Frontal cortex (tissue), 4 donors: ENCODE measurements around the gene APOBR. TPM values are rescaled to one million over a fixed set of nuclear protein-coding genes. Genes with fewer than 3 reads are reported as not detected.
A peak's percentile ranks its signal among the peaks of the same experiment; 100 is the strongest.
"Not testable (repeated sequence)": the region's sequence is repeated elsewhere in the genome, so short reads cannot be mapped to it uniquely, and the experiment has no call there.

Experiments
- DNase-seq, 2 donors: peaks; one replicate each; pipeline ENCODE4 v3.0.0; 2012; ENCODE audit warnings: low spot score in 2 of 2
- FAIRE-seq: peaks from 2 replicates; lab custom pipeline; 2012; peaks lifted over from hg19 to GRCh38; lab: Jason Lieb, UNC
- total RNA-seq: library from RNA; depleted of rRNA; stranded (reverse); fragments of >200 nt; gene quantifications from one replicate; pipeline ENCODE4 v1.2.3, GENCODE V29; 2014
- donor health status: control.
- donor health status: control.
- donor health status: control.

The APOBR gene, protein sequence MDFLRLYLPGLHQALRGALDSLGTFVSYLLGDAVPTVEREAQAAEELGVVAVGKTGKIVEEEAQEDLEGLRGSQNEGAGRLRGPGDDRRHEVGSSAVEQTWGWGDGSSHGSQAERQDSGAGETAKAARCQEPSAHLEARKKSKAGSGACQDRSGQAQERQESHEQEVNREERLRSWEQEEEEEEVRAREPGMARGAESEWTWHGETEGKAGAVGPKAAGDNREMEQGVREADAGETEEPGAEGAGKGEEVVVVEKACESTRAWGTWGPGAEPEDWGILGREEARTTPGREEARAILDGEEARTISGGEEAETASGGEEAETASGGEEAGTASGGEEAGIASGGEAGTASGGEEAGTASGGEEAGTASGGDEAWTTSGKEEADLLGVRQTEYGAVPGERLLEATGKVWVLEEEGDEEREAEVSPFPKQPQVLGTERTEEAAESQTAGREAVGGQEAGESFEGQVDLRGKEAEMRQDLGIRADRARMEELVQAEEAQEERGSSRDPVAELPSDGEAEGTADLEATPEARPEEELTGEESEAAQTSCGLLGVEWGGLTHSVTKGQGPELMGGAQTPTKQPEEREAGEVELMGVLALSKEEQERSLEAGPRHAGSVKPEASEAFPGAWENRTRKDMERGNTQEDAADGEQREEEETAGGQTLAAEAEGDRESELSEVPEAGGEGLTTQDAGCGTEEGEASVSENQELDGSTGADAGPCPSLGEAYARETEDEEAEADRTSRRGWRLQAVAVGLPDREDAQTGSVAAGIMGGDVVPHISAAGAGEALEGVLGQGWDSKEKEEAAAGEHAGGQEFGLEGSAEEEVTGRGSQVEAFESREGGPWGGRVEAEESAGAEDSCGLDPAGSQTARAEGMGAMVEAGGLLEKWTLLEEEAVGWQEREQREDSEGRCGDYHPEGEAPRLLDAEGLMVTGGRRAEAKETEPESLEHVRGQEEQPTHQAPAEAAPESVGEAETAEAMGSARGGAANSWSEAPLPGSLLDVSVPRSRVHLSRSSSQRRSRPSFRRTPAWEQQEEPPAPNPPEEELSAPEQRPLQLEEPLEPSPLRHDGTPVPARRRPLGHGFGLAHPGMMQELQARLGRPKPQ
- under 0.01 TPM for total RNA-seq

DNA sequence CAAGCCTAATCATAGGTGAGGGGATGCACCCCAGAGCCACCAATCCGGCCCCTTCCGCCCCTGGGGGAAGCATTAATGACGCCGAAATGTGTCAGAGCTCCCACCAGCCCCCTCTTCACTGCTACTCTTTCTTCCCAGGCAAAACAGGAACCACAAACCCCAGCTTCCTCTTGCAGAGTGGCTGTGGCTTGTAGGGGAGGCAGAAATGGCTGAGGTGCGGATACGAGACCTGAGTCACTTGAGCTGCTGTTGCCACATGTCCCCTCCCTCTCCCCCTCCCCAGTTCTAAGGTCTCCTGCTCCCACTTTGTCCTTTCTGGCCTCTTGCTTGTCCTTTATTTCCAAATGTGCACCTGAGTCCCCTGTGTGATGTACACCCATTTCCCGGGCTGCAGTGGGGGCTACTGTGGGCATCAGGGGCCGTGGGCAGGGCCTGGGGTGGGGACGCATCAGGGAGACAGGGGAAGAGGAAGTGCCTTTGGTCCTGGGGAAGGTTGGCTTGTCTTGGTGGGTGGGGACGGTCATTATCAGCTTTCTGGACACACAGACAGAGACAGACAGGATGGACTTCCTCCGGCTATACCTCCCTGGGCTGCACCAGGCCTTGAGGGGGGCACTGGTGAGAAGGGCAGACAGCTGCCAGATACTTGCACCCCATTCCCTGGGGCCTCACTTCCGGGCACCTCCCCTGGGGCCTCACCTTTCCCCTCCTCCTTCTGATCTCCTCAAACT lies at the start of gene APOBR:
Gene APOBR, plus strand, starts transcription at position 523 of the 731 bp plus-strand sequence. Its CDS starts 39 bp downstream, at position 562.
- FAIRE-seq, result no peak
- DNase-seq, result no peak

DNA sequence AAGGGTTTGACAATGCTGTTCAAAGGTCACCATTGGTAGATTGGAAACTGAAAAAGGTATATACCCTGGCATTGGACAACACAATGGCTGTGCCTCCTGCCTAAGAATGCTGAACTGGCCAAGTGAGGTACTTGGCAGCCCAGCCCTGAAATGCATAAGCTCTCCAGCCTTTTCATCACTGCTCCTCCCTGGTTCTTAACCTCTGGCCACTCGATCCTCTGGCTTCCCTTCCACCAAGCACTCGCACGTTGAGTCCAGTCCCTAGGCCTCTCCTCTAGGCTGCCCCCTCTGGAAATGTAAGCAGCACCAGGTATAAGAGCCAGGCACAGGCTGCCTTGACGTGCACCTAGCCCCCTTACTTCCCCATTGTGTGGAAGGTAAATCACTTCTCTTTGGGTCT lies 48.1 kb upstream of the APOBR start:
- not testable (repeated sequence) for FAIRE-seq, DNase-seq

DNA sequence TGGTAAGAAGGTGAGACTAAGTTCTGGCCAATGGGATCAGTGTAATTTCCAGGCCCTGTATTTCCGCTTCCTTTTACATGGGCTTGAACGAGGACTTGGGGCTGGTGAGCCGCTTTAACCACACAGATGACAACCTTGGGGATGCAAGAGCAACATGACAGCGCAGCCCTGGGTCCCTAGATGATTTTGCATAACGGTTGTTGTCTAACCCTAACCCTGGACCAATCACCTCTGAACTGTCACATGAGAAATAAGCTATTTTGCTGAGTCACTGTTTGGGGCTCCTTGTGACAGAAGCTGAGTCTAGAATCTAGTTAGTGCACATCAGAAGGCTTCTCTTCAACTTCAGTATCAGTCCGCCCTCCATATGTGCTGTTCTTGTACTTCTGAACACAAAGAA lies 47.4 kb upstream of the APOBR start:
- FAIRE-seq, DNase-seq: not testable (repeated sequence)

DNA sequence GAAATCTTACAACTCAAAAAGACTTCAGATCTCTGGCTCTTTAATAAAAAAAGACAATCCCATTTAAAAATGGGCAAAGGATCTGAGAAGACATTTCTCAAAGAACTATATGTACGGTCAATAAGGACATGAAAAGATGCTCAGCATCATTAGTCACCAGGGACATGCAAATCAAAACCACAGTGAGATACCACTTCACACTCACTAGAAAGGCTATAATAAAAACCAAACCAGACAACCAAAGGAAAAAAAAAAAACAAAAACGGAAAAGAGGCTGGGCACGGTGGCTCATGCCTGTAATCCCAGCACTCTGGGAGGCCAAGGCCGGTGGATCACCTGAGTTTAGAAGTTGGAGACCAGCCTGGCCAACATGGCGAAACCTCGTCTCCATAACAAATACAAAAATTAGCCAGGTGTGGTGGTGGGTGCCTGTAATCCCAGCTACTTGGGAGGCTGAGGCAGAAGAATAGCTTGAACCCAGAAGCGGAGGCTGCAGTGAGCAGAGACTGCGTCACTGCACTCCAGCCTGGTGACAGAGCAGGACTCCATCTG lies 20.7 kb upstream of the APOBR start:
- DNase-seq, result no peak
- no peak for FAIRE-seq

DNA sequence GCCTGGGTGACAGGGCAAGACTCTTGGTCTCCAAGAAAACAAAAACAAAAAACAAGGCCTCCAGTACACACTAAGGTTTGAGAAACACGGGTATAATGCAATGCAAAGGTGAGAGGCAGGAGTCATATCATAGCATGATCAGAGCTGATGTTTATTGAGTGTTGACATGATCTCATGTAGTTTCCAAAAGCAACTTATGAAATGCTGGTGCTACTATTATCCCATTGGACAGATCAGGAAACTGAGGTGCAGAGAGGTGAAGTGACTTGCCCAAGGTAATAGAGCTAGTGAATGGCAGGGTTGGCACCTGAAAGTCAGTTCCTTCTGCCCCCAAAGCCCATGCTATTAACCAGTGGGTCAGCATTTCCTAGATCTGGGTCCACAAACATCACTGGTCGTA lies 19.2 kb upstream of the APOBR start:
- no peak for FAIRE-seq
- no peak for DNase-seq

DNA sequence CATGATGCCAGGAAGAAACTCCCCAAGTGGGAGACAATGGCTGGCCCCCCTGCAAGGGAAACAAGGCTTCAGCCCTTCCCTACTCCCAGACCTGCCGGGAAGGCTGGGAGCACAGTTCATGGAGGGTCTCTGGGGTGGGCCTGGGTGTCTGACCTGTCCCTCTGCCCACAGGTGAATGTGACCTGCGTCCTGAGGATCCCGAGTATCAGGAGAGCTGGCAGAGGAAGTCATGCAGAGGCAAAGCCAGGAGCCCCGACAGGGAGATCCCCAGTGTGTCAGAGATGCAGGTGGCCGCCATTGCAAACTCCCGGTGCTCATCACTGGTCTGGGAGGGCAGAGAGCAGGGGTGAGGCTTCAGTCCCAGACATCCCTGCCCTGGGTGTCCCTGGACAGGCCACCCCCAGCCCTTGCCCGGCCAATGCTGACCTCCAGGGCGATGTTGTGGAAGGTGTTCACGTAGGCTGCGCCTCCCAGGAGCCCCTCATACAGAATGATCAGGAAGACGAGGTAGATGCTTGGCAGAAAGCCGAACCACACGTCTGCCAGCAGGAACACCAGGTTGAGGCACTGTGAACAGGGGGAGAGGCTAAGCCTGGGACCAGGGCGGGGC lies 17.0 kb upstream of the APOBR start:
- no peak for FAIRE-seq
- DNase-seq, result no peak

DNA sequence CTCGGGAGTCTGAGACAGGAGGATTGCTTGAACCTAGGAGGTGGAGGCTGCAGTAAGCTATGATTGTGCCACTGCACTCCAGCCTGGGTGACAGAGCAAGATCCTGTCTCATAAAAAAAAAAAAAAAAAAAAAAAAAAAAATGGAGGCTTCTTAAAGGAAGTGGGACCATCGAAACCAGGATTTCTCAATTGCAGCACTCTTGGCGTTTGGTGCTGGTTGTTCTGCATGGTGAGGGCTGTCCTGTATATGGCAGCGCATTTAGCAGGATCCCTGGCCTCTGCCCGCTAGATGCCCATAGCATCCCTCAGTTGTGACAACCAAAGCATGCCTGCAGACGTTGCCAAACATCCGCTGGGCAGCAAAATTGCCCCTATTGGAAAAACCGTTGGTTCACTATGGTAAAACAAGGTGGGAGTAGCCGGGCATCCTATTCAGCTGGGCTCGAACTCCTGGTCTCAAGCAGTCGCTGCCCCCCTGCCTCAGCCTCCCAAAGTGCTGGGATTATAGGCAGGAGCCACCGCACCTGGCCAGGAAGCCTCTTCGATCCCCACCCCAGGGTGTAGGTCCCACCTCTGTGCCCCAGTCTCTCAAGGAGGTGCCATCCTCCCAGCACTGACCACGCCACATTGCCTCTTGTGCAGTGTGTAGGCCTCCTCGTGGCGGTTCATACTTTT lies 15.8 kb upstream of the APOBR start:
- FAIRE-seq (no peak), DNase-seq (no peak)

DNA sequence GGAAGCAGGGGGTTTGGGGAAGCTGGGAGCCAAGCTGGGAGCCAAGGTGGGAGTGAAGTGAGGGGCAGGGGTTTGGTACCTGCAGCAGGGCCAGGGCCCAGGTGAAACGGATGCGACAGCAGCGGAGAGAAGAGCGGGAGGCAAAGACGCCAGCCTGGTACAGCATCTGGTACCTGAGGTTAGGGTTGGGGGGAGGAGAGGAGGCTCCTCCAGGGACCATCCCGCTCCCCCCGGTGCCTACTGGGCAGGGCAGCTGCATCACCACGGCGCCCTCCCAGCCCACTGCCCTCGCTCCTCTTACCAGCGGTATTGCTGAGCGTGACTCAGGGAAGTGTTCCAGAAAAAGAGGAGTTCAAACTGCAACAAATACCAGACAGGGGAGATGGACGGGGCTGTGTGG lies 12.4 kb upstream of the APOBR start:
- DNase-seq (no peak), FAIRE-seq (no peak)

DNA sequence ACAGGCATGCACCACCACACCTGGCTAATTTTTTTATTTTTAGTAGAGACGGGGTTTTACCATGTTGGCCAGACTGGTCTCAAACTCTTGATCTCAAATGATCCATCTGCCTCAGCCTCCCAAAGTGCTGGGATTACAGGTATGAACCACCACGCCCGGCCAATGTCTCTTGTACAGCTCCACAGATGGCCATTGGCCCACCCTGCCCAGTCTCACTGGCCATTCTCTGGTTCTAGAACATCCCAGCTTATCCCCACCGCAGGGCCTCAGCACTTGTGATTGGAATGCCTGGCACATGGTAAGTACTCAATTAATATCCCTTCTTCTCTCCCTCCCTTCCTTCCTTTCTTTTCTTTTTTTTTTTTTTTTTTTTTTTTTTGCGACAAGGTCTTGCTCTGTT lies 11.1 kb upstream of the APOBR start:
- FAIRE-seq, DNase-seq: not testable (repeated sequence)

DNA sequence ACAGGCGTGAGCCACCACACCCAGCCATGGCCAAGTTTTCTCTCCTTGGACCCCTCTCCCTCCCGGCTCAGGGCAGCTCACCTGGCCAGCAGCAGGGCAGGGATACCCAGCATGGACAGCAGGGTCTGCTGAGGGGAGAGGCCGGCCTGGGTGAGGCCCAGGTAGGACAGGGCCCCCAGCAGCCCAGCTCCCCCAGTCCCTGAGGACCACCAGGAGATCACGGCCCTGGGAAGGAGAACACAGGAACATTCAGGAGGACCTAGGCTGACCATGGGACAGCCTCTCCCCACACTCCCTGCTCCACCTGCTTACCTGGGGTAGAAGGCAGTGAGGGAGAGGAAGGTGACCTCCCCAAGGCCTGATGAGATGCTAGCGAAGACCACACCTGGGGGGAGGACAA lies 8.2 kb upstream of the APOBR start:
- no peak for FAIRE-seq
- DNase-seq, result no peak

DNA sequence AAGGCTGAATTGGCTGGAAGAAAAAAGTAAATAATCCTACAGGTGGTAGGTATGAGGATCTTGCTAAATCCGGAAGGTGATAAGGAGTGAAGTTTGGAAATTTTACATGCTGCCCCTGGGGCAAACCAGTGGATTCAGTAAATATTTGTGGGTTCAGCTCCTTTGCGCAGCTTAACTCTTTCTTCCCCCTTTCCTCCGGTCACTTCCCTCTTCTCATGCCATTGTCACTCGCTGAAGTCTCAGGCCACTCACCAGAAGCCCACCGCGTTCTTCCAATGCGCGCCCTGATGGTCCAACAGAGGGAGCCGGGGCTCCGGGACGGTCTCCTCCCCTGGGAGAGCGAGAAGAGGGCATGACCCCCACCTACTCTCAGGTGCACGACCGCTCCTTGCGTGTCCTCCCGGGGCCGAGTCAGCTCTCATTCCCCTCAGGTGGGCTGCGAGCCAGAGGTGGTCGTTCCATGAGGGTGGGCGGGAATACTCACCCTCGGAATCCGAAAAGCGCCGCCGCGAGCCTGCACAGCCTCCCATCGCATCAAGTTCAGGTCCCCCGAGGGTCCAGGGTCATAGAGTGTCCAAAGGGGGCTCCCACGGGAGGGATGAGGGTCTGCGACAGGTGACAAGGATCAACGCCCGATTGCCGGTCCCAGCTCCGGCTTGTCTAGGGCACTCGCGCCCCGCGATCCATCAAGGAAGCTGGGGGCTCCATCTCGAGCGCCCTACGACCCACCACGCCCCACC lies 3.0 kb upstream of the APOBR start:
- FAIRE-seq, result no peak

DNA sequence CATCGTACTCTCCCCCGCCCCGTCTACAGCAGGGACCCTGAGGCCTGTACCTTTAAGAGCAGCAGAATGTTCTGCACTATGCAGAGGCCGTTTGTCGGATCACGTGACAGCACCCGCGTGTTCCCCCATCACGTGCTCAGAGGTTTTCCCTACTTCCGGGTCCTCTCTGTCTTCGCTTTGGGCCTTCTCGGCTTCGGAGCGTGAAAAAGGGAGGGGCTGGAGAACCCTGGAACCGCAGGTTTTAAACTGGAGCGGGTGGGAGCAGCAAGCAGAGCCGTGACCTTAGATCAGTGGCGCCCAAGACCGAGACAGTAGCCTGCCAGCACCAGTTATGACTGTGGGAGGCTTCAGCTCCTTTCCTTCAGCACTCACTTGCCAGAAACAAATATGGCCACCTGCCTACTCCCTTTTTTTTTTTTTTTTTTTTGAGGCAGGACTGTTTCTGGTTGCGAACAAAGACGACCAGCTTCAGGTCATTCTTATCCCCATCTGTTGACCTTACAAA lies 2.4 kb upstream of the APOBR start, which contains the start of gene CLN3:
Gene CLN3, minus strand, starts transcription at position 105 of the 505 bp plus-strand sequence. CDS start 315 bp downstream, outside the sequence.
- no peak for FAIRE-seq
- DNase-seq, result peak; percentile 83 to 93

More for the DNA sequence above, 3.0 kb upstream of the APOBR start:
- DNase-seq, result no peak

DNA sequence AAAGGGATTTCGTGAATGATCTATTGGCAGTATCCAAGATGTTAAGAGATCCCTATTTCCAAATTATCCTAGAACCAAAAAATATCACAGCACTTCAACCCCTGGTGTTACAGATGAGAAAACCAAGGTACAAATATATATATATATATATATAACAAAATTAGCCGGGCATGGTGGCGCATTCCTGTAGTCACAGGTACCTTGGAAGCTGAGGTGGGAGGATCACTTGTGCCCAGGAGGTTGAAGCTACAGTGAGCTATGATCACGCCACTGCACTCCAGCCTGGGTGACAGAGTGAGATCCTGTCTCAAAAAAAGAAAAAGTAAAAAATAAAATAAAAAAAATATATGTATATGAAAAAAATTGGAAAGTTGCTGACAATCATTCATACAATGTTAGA lies 1.9 kb upstream of the APOBR start:
- DNase-seq, result no peak
- FAIRE-seq, result no peak

DNA sequence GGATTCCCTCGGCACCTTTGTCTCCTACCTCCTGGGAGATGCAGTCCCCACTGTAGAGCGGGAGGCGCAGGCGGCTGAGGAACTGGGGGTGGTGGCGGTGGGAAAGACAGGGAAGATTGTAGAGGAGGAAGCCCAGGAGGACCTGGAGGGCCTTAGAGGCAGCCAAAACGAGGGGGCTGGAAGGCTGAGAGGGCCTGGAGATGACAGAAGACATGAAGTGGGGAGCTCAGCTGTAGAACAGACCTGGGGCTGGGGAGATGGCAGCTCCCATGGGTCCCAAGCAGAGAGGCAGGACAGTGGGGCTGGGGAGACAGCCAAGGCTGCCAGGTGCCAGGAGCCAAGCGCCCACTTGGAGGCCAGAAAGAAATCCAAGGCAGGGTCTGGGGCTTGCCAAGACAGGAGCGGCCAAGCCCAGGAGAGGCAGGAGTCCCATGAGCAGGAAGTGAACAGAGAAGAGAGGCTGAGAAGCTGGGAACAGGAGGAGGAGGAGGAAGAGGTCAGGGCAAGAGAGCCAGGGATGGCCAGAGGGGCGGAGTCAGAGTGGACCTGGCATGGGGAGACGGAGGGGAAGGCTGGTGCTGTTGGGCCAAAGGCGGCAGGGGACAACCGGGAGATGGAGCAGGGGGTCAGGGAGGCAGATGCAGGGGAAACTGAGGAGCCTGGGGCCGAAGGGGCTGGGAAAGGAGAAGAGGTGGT lies 803 bp downstream of the APOBR start:
- DNase-seq (no peak), FAIRE-seq (no peak)

DNA sequence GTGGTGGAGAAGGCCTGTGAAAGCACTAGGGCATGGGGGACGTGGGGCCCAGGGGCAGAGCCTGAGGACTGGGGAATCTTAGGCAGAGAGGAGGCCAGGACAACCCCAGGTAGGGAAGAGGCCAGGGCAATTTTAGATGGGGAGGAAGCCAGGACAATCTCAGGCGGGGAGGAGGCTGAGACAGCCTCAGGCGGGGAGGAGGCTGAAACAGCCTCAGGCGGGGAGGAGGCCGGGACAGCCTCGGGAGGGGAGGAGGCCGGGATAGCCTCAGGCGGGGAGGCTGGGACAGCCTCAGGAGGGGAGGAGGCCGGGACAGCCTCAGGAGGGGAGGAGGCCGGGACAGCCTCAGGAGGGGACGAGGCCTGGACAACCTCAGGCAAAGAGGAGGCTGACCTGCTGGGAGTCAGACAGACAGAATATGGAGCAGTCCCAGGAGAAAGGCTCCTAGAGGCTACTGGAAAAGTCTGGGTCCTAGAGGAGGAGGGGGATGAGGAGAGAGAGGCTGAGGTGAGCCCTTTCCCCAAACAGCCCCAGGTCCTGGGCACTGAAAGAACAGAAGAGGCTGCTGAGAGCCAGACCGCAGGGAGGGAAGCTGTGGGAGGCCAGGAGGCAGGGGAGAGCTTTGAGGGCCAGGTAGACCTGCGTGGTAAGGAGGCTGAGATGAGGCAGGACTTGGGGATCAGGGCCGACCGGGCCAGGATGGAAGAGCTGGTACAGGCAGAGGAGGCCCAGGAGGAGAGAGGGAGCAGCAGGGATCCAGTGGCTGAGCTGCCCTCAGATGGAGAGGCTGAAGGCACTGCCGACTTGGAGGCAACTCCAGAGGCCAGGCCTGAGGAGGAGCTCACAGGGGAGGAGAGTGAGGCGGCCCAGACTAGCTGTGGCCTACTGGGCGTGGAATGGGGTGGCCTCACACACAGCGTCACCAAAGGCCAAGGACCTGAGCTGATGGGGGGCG lies 1.6 kb downstream of the APOBR start:
- no peak for FAIRE-seq

DNA sequence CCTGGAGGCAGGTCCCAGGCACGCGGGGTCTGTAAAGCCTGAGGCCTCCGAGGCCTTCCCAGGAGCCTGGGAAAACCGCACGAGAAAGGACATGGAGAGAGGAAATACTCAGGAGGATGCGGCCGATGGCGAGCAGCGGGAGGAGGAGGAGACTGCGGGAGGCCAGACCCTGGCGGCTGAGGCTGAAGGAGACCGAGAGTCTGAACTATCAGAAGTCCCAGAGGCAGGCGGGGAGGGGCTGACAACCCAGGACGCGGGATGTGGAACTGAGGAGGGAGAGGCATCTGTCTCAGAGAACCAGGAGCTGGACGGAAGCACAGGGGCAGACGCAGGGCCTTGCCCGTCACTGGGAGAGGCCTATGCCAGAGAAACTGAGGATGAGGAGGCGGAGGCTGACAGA lies 2.4 kb downstream of the APOBR start:
- no peak for DNase-seq
- FAIRE-seq, result no peak

More for the DNA sequence above, 1.6 kb downstream of the APOBR start:
- no peak for DNase-seq
